ENCODE measurements around the gene SYDE1.

SYDE1 gene

GRCh38 chr19:15101479-15102082 is 5.6 kb upstream of the SYDE1 start:
- TF ChIP-seq CTCF (IDR thresholded peaks at IDR 0.05; ENCODE audit: insufficient read depth, missing control alignments), result peak; percentile 54
- FAIRE-seq, result no peak
- DNase-seq (ENCODE audit: insufficient read length, low spot score), result no peak

- DNase-seq (ENCODE audit: insufficient read length, low spot score) (no peak), FAIRE-seq (no peak)
- TF ChIP-seq CTCF (IDR thresholded peaks at IDR 0.05; ENCODE audit: insufficient read depth, missing control alignments), result no peak
These were observed 3.2 kb upstream of the SYDE1 start for GRCh38 chr19:15104003-15104402.

GRCh38 chr19:15104411-15104810 is 2.8 kb upstream of the SYDE1 start:
- TF ChIP-seq CTCF (IDR thresholded peaks at IDR 0.05; ENCODE audit: insufficient read depth, missing control alignments), result no peak
- DNase-seq (ENCODE audit: insufficient read length, low spot score) (no peak), FAIRE-seq (no peak)

- no peak for DNase-seq (ENCODE audit: insufficient read length, low spot score)
- FAIRE-seq, result no peak
- TF ChIP-seq CTCF (IDR thresholded peaks at IDR 0.05; ENCODE audit: insufficient read depth, missing control alignments), result no peak
These were observed 2.2 kb upstream of the SYDE1 start for GRCh38 chr19:15105044-15105443.

GRCh38 chr19:15108145-15108844 is 1.1 kb downstream of the SYDE1 start:
- DNase-seq (ENCODE audit: insufficient read length, low spot score) (no peak), FAIRE-seq (no peak)
- TF ChIP-seq CTCF (IDR thresholded peaks at IDR 0.05; ENCODE audit: insufficient read depth, missing control alignments), result no peak

- no peak for DNase-seq (ENCODE audit: insufficient read length, low spot score)
- FAIRE-seq, result no peak
- TF ChIP-seq CTCF (IDR thresholded peaks at IDR 0.05; ENCODE audit: insufficient read depth, missing control alignments), result no peak
These were observed 1.9 kb downstream of the SYDE1 start for GRCh38 chr19:15108845-15109767.
